Stomach (tissue), 9 donors: ENCODE measurements around the gene ZNF283. TPM values are rescaled to one million over a fixed set of nuclear protein-coding genes. Genes with fewer than 3 reads are reported as not detected.

Experiments used
- DNase-seq, 2 donors: peaks; one replicate each; pipeline versions ENCODE4 v3.0.0 to v3.0.0-alpha.2; 2013 to 2019
- H3K27ac ChIP-seq, 5 donors: fragments of 200-600 bp in 4 of 5; sonication (generic) in 4 of 5; one replicate each; pipeline ENCODE4 v1.5.1; 2013 to 2019; ENCODE audit warnings: mild to moderate bottlenecking in 1 of 5, moderate library complexity in 1 of 5
- H3K27me3 ChIP-seq, 3 donors: fragments of 200-600 bp; sonication (generic); one replicate each; pipeline ENCODE4 v1.5.1; 2017 to 2019; ENCODE audit warnings: mixed run types in 1 of 3
- H3K36me3 ChIP-seq, 4 donors: fragments of 200-600 bp; sonication (generic); 1 replicate in 3 of 4; 2 replicates in 1 of 4; pipeline ENCODE4 v1.5.1; 2016 to 2019
- H3K4me1 ChIP-seq, 4 donors: fragments of 200-600 bp; sonication (generic); one replicate each; pipeline ENCODE4 v1.5.1; 2016 to 2019
- H3K4me3 ChIP-seq, 4 donors: fragments of 200-600 bp; sonication (generic) in 3 of 4; one replicate each; pipeline ENCODE4 v1.5.1; 2016 to 2019; ENCODE audit warnings: mild to moderate bottlenecking in 1 of 4
- H3K9me3 ChIP-seq, 4 donors: fragments of 200-600 bp; sonication (generic); one replicate each; pipeline ENCODE4 v1.5.1; 2016 to 2019
- CTCF ChIP-seq, 7 experiments: fragments of 450-650 bp in 4 of 7; fragments of 200-600 bp in 3 of 7; sonication (generic) in 3 of 7; IDR thresholded peaks; one replicate each; pipeline ENCODE4 v1.5.1; 2016 to 2019; ENCODE audit warnings: antibody characterized with exemption in 7 of 7, control low read depth in 2 of 7, mild to moderate bottlenecking in 1 of 7
- EP300 ChIP-seq: sonication (generic); formaldehyde crosslinking; IDR thresholded peaks from one replicate; pipeline ENCODE4 v1.6.1; 2017; ENCODE audit warnings: antibody characterized with exemption
- POLR2A ChIP-seq, 4 donors: fragments of 450-650 bp; IDR thresholded peaks; one replicate each; pipeline ENCODE4 v1.6.1; 2016; ENCODE audit warnings: antibody characterized with exemption in 4 of 4, control low read depth in 2 of 4, mild to moderate bottlenecking in 1 of 4, moderate library complexity in 1 of 4
- POLR2AphosphoS5 ChIP-seq, 3 donors: sonication (generic); formaldehyde crosslinking; IDR thresholded peaks; one replicate each; pipeline ENCODE4 v1.6.1; 2016; ENCODE audit warnings: antibody characterized with exemption in 3 of 3
- WGBS, 5 donors: extraction: QIAGEN DNeasy Blood & Tissue Kit in 3 of 5; methylation state at CpG; one replicate each; pipeline versions ENCODE4 v1.1.5 to v1.1.7; 2013 to 2018; 5-methylcytosine and 5-hydroxymethylcytosine counted together
- intact Hi-C: fragments of 100-400 bp; cut with DNase I; formaldehyde crosslinking; loops from one replicate; pipeline ENCODE4 v1.15.1; 2023; ENCODE audit warnings: low total_unique reads
- polyA plus RNA-seq, 3 donors: library from polyadenylated mRNA; stranded (reverse); fragments of 200-250 nt; gene quantifications; one replicate each; pipeline ENCODE4 v1.2.3, GENCODE V29; 2013
- total RNA-seq, 5 donors: library from RNA; depleted of rRNA; stranded (reverse); fragments of >200 nt; gene quantifications; one replicate each; pipeline versions ENCODE4 v1.1.0 to v1.2.3, GENCODE V29; 2014 to 2016
- donor health status: healthy with polysubstance abuse.
- donor health status: Bipolar disorder and iron deficiency.
- donor health status: healthy.

The ZNF283 gene
- total and polyA plus RNA-seq, 8 donors, result 0.61 to 46.6 (median 4.2) TPM; not detected in 1

GRCh38 chr19:43783636-43784035 lies 43.5 kb upstream of the ZNF283 start:
- H3K9me3 ChIP-seq, result no peaks in the 10 kb centered on the region
- intact Hi-C loops, result loop anchor here (5.0 kb wide), 1 partner anchor 36 kb away; no protein-coding TSS in a partner anchor

GRCh38 chr19:43784241-43784980 lies 42.7 kb upstream of the ZNF283 start:
- WGBS, 5 donors, result 30 to 60% (median 53%) methylated on average over 4 of the region's 4 CpGs
- H3K27ac ChIP-seq, result peak overlapping the region; percentile 16 to 76 (median 59)
- intact Hi-C loops, result loop anchor here (5.0 kb wide), 1 partner anchor 37 kb away; no protein-coding TSS in a partner anchor

More at GRCh38 chr19:43783636-43784035, 43.5 kb upstream of the ZNF283 start:
- Histone ChIP-seq H3K27me3 (peaks cover 0 to 51% (median 0%) of the 10 kb centered on the region in 3 donors), H3K4me1 (peaks cover 18 to 65% (median 26%) of the 10 kb centered on the region in 4 donors), H3K4me3 (no peak overlapping the region), H3K36me3 (no peaks in the 10 kb centered on the region), H3K27ac (peak overlapping the region in 2 of 5 donors; percentile 69 to 76)
- DNase-seq, result no peak
- WGBS, 5 donors, result 91 to 96% (median 94%) methylated on average over 8 of the region's 8 CpGs
- no peak for TF ChIP-seq CTCF (IDR thresholded peaks at IDR 0.05)
- no peak for TF ChIP-seq EP300
- TF ChIP-seq POLR2AphosphoS5 (IDR thresholded peaks at IDR 0.05), result no peak
- no peak for TF ChIP-seq POLR2A (IDR thresholded peaks at IDR 0.05)

GRCh38 chr19:43784981-43785808 lies 41.9 kb upstream of the ZNF283 start:
- intact Hi-C loops, result loop anchor here (5.0 kb wide), 1 partner anchor 38 kb away; no protein-coding TSS in a partner anchor
- TF ChIP-seq POLR2AphosphoS5 (IDR thresholded peaks at IDR 0.05) (no peak), EP300 (no peak), POLR2A (IDR thresholded peaks at IDR 0.05) (no peak), CTCF (IDR thresholded peaks at IDR 0.05) (peak in 5 of 7 experiments; percentile 90 to 96 (median 93))
- Histone ChIP-seq H3K9me3 (no peaks in the 10 kb centered on the region), H3K4me1 (peaks cover 9 to 49% (median 13%) of the 10 kb centered on the region in 4 donors), H3K4me3 (no peak overlapping the region), H3K36me3 (no peaks in the 10 kb centered on the region), H3K27me3 (peaks cover 0 to 49% (median 0%) of the 10 kb centered on the region in 3 donors), H3K27ac (peak overlapping the region; percentile 16 to 76 (median 59))
- peak; percentile 58 to 84 for DNase-seq
- WGBS, 5 donors, result 5 to 11% (median 8%) methylated on average over 10 of the region's 10 CpGs

More at GRCh38 chr19:43784241-43784980, 42.7 kb upstream of the ZNF283 start:
- H3K4me1 ChIP-seq, result peaks cover 12 to 57% (median 19%) of the 10 kb centered on the region in 4 donors
- DNase-seq, result peak; percentile 62 to 84
- no peaks in the 10 kb centered on the region for H3K36me3 ChIP-seq
- H3K27me3 ChIP-seq, result peaks cover 0 to 45% (median 0%) of the 10 kb centered on the region in 3 donors
- H3K9me3 ChIP-seq, result no peaks in the 10 kb centered on the region
- TF ChIP-seq EP300, result no peak
- peak in 2 of 3 donors; percentile 39 to 41 for TF ChIP-seq POLR2AphosphoS5 (IDR thresholded peaks at IDR 0.05)
- H3K4me3 ChIP-seq, result no peak overlapping the region

- intact Hi-C loops, result no loop called here
- no peaks in the 10 kb centered on the region for H3K9me3 ChIP-seq
- WGBS, 5 donors, result 23 to 56% (median 50%) methylated on average over 1 of the region's 1 CpG
- TF ChIP-seq CTCF (IDR thresholded peaks at IDR 0.05), result no peak
- TF ChIP-seq POLR2A (IDR thresholded peaks at IDR 0.05), result no peak
- no peak for TF ChIP-seq EP300
- no peak for TF ChIP-seq POLR2AphosphoS5 (IDR thresholded peaks at IDR 0.05)
- H3K4me3 ChIP-seq, result no peak overlapping the region
- peaks cover 0 to 38% (median 0%) of the 10 kb centered on the region in 3 donors for H3K27me3 ChIP-seq
- H3K4me1 ChIP-seq, result peaks cover 9 to 37% (median 12%) of the 10 kb centered on the region in 4 donors
- no peaks in the 10 kb centered on the region for H3K36me3 ChIP-seq
- H3K27ac ChIP-seq, result no peak overlapping the region
- DNase-seq, result no peak
Measured at GRCh38 chr19:43786665-43787064, 40.5 kb upstream of the ZNF283 start.
